GM03348 (cell line): ENCODE results near the gene P2RX7.
A peak's percentile ranks its signal among the peaks of the same experiment; 100 is the strongest.
"Not testable (repeated sequence)": the region's sequence is repeated elsewhere in the genome, so short reads cannot be mapped to it uniquely, and the experiment has no call there.

ENCODE experiments used
- DNase-seq: peaks from one replicate; pipeline ENCODE4 v3.0.0; 2012; ENCODE audit warnings: low spot score

Gene P2RX7

GRCh38 chr12:121208571-121208970 lies 75.9 kb downstream of the P2RX7 start:
- not testable (repeated sequence) for DNase-seq

GRCh38 chr12:121209221-121209620 lies 76.5 kb downstream of the P2RX7 start:
- DNase-seq = no peak

GRCh38 chr12:121209624-121210572 lies 77.2 kb downstream of the P2RX7 start, which contains the start of gene P2RX4:
TSS of gene P2RX4 (plus strand) at chr12:121210129. CDS start at chr12:121210165, 36 bp downstream.
- DNase-seq = peak; percentile 93

- DNase-seq = no peak
Observed at GRCh38 chr12:121212875-121213274, 80.2 kb downstream of the P2RX7 start.

- DNase-seq = peak; percentile 29
Observed at GRCh38 chr12:121214166-121214777, 81.6 kb downstream of the P2RX7 start.

- peak; percentile 80 for DNase-seq
Observed at GRCh38 chr12:121214855-121215745, 82.4 kb downstream of the P2RX7 start.

- DNase-seq = no peak
Observed at GRCh38 chr12:121216102-121216501, 83.4 kb downstream of the P2RX7 start.

- no peak for DNase-seq
Observed at GRCh38 chr12:121217063-121217462, 84.4 kb downstream of the P2RX7 start.

- DNase-seq = no peak
Observed at GRCh38 chr12:121217761-121218160, 85.1 kb downstream of the P2RX7 start.

GRCh38 chr12:121218588-121219352 lies 86.1 kb downstream of the P2RX7 start:
- DNase-seq = no peak

- no peak for DNase-seq
Observed at GRCh38 chr12:121219353-121219986, 86.8 kb downstream of the P2RX7 start.

GRCh38 chr12:121222847-121223246 lies 90.2 kb downstream of the P2RX7 start:
- no peak for DNase-seq

- no peak for DNase-seq
Observed at GRCh38 chr12:121223292-121224285, 90.9 kb downstream of the P2RX7 start.

GRCh38 chr12:121224591-121224990 lies 91.9 kb downstream of the P2RX7 start:
- no peak for DNase-seq

GRCh38 chr12:121226399-121226798 lies 93.7 kb downstream of the P2RX7 start:
- DNase-seq = no peak

GRCh38 chr12:121226871-121227270 lies 94.2 kb downstream of the P2RX7 start:
- not testable (repeated sequence) for DNase-seq

GRCh38 chr12:121227294-121227693 lies 94.6 kb downstream of the P2RX7 start:
- no peak for DNase-seq

GRCh38 chr12:121228919-121229665 lies 96.4 kb downstream of the P2RX7 start:
- no peak for DNase-seq
